ENCODE results near the gene XYLB. TPM values are rescaled to one million over a fixed set of nuclear protein-coding genes. Genes with fewer than 3 reads are reported as not detected.

Gene XYLB
- total and polyA plus RNA-seq, 9 donors: 1.4 to 7.0 (median 3.8) TPM

DNA sequence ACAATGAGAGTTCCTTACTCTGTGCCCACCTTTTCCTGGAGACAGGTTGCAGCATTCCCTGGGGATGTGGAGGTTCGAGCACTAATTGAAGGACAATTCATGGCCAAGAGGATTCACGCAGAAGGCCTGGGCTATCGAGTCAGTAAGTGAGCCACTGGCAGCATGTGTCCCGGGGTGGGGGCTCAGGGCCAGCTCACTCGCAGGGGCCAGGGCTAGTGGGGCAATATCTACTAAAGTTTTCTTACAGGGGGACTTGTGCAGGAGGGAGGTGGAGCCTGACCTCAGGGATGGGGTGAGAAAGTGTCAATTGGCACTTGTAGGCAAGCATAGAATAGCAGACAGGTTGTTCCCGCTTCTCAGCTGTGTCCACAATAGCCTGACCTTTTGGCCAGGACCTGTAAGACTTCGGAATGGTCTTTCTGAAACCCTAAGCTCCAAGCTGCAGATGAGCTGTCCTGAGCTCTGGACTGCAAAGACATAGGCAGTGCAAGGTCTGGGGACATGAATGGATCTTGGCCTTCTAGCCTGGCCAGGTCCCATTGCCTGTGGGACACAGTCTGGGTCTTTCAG lies 32.7 kb downstream of the XYLB start:
- no peak overlapping the region for H3K4me3 ChIP-seq
- no peak for DNase-seq
- H3K27ac ChIP-seq: no peak overlapping the region
- 78 to 82% (median 80%) methylated on average over 7 of the region's 7 CpGs for WGBS, 3 donors
- H3K4me1 ChIP-seq (ENCODE audit: insufficient read depth): no peaks in the 10 kb centered on the region
- H3K36me3 ChIP-seq: no peaks in the 10 kb centered on the region
- TF ChIP-seq EP300 (IDR thresholded peaks at IDR 0.05) (no peak), CTCF (IDR thresholded peaks at IDR 0.05) (no peak), POLR2A (IDR thresholded peaks at IDR 0.05) (no peak)
- no peaks in the 10 kb centered on the region for H3K27me3 ChIP-seq
- H3K9me3 ChIP-seq: no peaks in the 10 kb centered on the region
- intact Hi-C loops (cut with DNase I): no loop called here

GRCh38 chr3:38382506-38383080 lies 36.0 kb downstream of the XYLB start:
- Histone ChIP-seq H3K36me3 (no peaks in the 10 kb centered on the region), H3K4me1 (ENCODE audit: insufficient read depth) (no peaks in the 10 kb centered on the region), H3K4me3 (no peak overlapping the region), H3K27ac (no peak overlapping the region), H3K9me3 (no peaks in the 10 kb centered on the region), H3K27me3 (no peaks in the 10 kb centered on the region)
- TF ChIP-seq EP300 (IDR thresholded peaks at IDR 0.05) (no peak), CTCF (IDR thresholded peaks at IDR 0.05) (no peak), POLR2A (IDR thresholded peaks at IDR 0.05) (no peak)
- 83 to 90% (median 88%) methylated on average over 7 of the region's 7 CpGs for WGBS, 3 donors
- DNase-seq: no peak
- intact Hi-C loops (cut with DNase I): no loop called here

DNA sequence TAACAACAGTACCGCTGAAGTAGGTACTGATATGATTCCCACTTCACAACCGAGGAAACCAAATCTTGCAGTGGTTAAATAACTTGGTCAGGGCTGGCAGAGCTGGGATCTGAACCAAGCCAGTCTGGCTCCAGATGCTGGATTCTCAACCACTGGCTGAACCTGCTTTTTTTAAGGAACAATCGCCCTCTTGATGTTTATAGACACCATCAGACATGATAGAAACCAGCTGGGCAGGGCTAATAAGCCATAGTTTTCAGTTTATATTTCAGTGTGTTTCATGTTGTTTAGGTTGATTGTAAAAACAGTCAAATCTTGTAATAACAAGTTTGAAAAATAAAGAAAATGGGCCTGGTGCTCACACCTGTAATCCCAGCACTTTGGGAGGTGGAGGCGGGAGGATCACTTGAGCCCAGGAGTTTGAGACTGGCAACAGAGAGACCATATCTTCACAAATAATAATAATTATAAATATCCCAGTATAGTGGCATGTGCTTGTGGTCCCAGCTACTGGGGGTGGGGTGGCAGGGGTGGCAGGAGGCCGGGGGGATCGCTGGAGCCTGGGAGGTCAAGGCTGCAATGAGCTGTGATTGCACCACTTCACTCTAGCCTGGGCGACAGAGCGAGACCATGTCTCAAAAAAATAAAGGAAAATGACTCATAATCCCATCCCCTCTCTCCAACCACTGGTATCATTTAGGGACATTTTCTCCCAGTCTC lies 36.7 kb downstream of the XYLB start:
- H3K36me3 ChIP-seq: no peaks in the 10 kb centered on the region
- TF ChIP-seq POLR2A (IDR thresholded peaks at IDR 0.05): no peak
- no peak for TF ChIP-seq EP300 (IDR thresholded peaks at IDR 0.05)
- TF ChIP-seq CTCF (IDR thresholded peaks at IDR 0.05): no peak
- intact Hi-C loops (cut with DNase I): no loop called here
- no peak for DNase-seq
- no peaks in the 10 kb centered on the region for H3K4me1 ChIP-seq (ENCODE audit: insufficient read depth)
- H3K9me3 ChIP-seq: no peaks in the 10 kb centered on the region
- H3K27ac ChIP-seq: no peak overlapping the region
- H3K27me3 ChIP-seq: no peaks in the 10 kb centered on the region
- WGBS, 3 donors: 69 to 82% (median 73%) methylated on average over 8 of the region's 8 CpGs
- H3K4me3 ChIP-seq: no peak overlapping the region

GRCh38 chr3:38386992-38387750 lies 40.6 kb downstream of the XYLB start:
- H3K4me3 ChIP-seq: no peak overlapping the region
- no peaks in the 10 kb centered on the region for H3K9me3 ChIP-seq
- H3K36me3 ChIP-seq: no peaks in the 10 kb centered on the region
- 98 to 99% (median 99%) methylated on average over 5 of the region's 5 CpGs for WGBS, 3 donors
- TF ChIP-seq CTCF (IDR thresholded peaks at IDR 0.05): no peak
- no peak for TF ChIP-seq EP300 (IDR thresholded peaks at IDR 0.05)
- no peak for TF ChIP-seq POLR2A (IDR thresholded peaks at IDR 0.05)
- H3K4me1 ChIP-seq (ENCODE audit: insufficient read depth): no peaks in the 10 kb centered on the region
- DNase-seq: no peak
- intact Hi-C loops (cut with DNase I): no loop called here
- no peak overlapping the region for H3K27ac ChIP-seq
- no peaks in the 10 kb centered on the region for H3K27me3 ChIP-seq

All from ovary (tissue), 9 donors.